ENCODE measurements around the gene SPAG5. TPM values are rescaled to one million over a fixed set of nuclear protein-coding genes. Genes with fewer than 3 reads are reported as not detected.

The SPAG5 gene
- total and polyA plus RNA-seq, 9 of the 15 experiments (the other 6 are each of a cell fraction or from before 2014, with no cell fraction given), result 94.4 to 286 (median 151) TPM

- TF ChIP-seq PRDM10 (IDR thresholded peaks at IDR 0.05; ENCODE audit: partially characterized antibody) (peak; percentile 16), KLF1 (tag; IDR thresholded peaks at IDR 0.05) (no peak), TRIM28 (IDR thresholded peaks at IDR 0.05) (peak; percentile 20; the same call in 1 of the 2 replicates), HDAC8 (tag; IDR thresholded peaks at IDR 0.05) (no peak), PURB (CRISPR knock-in tag; IDR thresholded peaks at IDR 0.05; ENCODE audit: low read depth) (no peak), FOXA1 (IDR thresholded peaks at IDR 0.05; ENCODE audit: borderline replicate concordance) (no peak), ZC3H11A (IDR thresholded peaks at IDR 0.05; ENCODE audit: low read depth, low read length) (no peak), HINFP (tag; conservative IDR thresholded peaks at IDR 0.05; ENCODE audit: low read depth) (no peak; the same call in 1 of the 2 replicates), ZNF316 (IDR thresholded peaks at IDR 0.05) (peak; percentile 72), TEAD4 (IDR thresholded peaks at IDR 0.05; ENCODE audit: low read length) (no peak; the same call in 1 of the 2 replicates), TEAD4 (CRISPR knock-in tag; IDR thresholded peaks at IDR 0.05; ENCODE audit: borderline replicate concordance) (no peak), LEF1 (IDR thresholded peaks at IDR 0.05) (0 out of 2 replicates have a peak, but pooled peaks have one; percentile 12), ZNF274 (IDR thresholded peaks at IDR 0.05; ENCODE audit: borderline replicate concordance, low read depth, low read length) (no peak), KDM4B (IDR thresholded peaks at IDR 0.05; ENCODE audit: borderline replicate concordance in 2 of 2, low read depth in 1 of 2) (no peak), HDAC1 (IDR thresholded peaks at IDR 0.05) (no peak), CBFB (CRISPR knock-in tag; IDR thresholded peaks at IDR 0.05) (0 out of 2 replicates have a peak, but pooled peaks have one; percentile 33), ARID2 (IDR thresholded peaks at IDR 0.05) (no peak), FOXK1 (CRISPR knock-in tag; IDR thresholded peaks at IDR 0.05; ENCODE audit: borderline replicate concordance) (peak; percentile 55; the same call in 1 of the 2 replicates), ZBTB26 (CRISPR knock-in tag; IDR thresholded peaks at IDR 0.05) (no peak), NR2F6 (CRISPR knock-in tag; IDR thresholded peaks at IDR 0.05) (no peak), ELF1 (tag; IDR thresholded peaks at IDR 0.05) (no peak; the same call in 1 of the 2 replicates), ZNF76 (CRISPR knock-in tag; IDR thresholded peaks at IDR 0.05; ENCODE audit: borderline replicate concordance) (no peak), MBD2 (IDR thresholded peaks at IDR 0.05; ENCODE audit: borderline replicate concordance, low read depth) (no peak)
Measured at GRCh38 chr17:28599311-28600184, 723 bp upstream of the SPAG5 start (continued).

All from K562 (cell line).